Activated CD8-positive, alpha-beta T cell treated with anti-CD3 and anti-CD28 coated beads for 36 hours (primary cell): ENCODE data around the gene SORBS2. TPM values are rescaled to one million over a fixed set of nuclear protein-coding genes. Genes with fewer than 3 reads are reported as not detected.

Source experiments
- ATAC-seq: fragments of 200-7000 bp; cut with Tn5 transposase; one replicate; pipeline ENCODE4 v1.10.0; 2021; ENCODE audit warnings: mild to moderate bottlenecking, moderate library complexity
- CTCF ChIA-PET: fragments of 350-600 bp; sonication (Branson Sonifier 250); formaldehyde crosslinking; loops from one replicate; lab custom pipeline; 2021; ENCODE audit warnings: antibody characterized with exemption; lab: Charles Lee
- POLR2A ChIA-PET: fragments of 350-600 bp; sonication (Branson Sonifier 250); formaldehyde crosslinking; loops from one replicate; lab custom pipeline; 2021; ENCODE audit warnings: antibody characterized with exemption; lab: Charles Lee
- DNase-seq: peaks from one replicate; pipeline ENCODE4 v3.0.0-alpha.2; 2020
- H3K27ac Mint-ChIP-seq: one replicate; pipeline ENCODE4 v1.8.0; 2021; ENCODE audit warnings: mild to moderate bottlenecking, mixed read lengths
- H3K27me3 Mint-ChIP-seq: one replicate; pipeline ENCODE4 v1.8.0; 2021; ENCODE audit warnings: mixed read lengths
- H3K36me3 Mint-ChIP-seq: one replicate; pipeline ENCODE4 v1.8.0; 2021; ENCODE audit warnings: low read depth, mixed read lengths
- H3K4me1 Mint-ChIP-seq: one replicate; pipeline ENCODE4 v1.8.0; 2021; ENCODE audit warnings: low read depth, mixed read lengths
- H3K4me3 Mint-ChIP-seq: one replicate; pipeline ENCODE4 v1.8.0; 2021; ENCODE audit warnings: mild to moderate bottlenecking, moderate library complexity, mixed read lengths
- H3K9me3 Mint-ChIP-seq: one replicate; pipeline ENCODE4 v1.8.0; 2021; ENCODE audit warnings: mixed read lengths
- intact Hi-C: fragments of 100-400 bp; cut with micrococcal nuclease; formaldehyde crosslinking; loops from one replicate; pipeline ENCODE4 v1.10.0; 2022
- total RNA-seq, 2 experiments: library from RNA; stranded (reverse); gene quantifications; one replicate each; pipeline ENCODE4 v1.2.3, GENCODE V29; 2021
- TF ChIP-seq, protein P1 (sequence below): fragments of 200-600 bp; IDR thresholded peaks from one replicate; pipeline ENCODE4 v1.8.0; 2022; ENCODE audit warnings: antibody characterized with exemption, mild to moderate bottlenecking

SORBS2 gene
- total RNA-seq, 2 experiments from 2014 or later, result not detected

DNA sequence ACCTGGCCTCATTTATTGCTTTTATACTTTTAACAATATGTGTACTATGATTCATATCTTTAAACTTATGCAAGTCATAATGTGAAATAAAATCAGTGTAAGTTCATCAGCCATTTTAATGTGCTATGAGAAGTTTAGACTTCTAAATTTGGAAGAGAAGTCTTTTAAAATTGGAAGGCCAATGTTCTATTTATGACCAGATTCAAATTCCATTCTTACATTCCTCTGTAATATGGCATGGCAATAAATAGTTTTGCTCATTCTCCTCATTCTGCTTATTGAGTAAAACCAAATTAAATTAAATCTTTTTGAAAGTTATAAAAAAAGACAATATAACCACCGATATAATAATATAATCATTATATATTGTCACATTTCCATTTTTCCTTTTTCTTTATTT lies 126.2 kb downstream of the SORBS2 start:
- DNase-seq (no peak), ATAC-seq (no peak)
- ChIA-PET POLR2A (no interaction called here), CTCF (no interaction called here)
- TF ChIP-seq, protein P1, sequence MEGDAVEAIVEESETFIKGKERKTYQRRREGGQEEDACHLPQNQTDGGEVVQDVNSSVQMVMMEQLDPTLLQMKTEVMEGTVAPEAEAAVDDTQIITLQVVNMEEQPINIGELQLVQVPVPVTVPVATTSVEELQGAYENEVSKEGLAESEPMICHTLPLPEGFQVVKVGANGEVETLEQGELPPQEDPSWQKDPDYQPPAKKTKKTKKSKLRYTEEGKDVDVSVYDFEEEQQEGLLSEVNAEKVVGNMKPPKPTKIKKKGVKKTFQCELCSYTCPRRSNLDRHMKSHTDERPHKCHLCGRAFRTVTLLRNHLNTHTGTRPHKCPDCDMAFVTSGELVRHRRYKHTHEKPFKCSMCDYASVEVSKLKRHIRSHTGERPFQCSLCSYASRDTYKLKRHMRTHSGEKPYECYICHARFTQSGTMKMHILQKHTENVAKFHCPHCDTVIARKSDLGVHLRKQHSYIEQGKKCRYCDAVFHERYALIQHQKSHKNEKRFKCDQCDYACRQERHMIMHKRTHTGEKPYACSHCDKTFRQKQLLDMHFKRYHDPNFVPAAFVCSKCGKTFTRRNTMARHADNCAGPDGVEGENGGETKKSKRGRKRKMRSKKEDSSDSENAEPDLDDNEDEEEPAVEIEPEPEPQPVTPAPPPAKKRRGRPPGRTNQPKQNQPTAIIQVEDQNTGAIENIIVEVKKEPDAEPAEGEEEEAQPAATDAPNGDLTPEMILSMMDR, result no peak
- H3K27ac Mint-ChIP-seq, result no peak overlapping the region
- intact Hi-C loops, result no loop called here
- peaks cover 3% of the 10 kb centered on the region for H3K27me3 Mint-ChIP-seq
- no peaks in the 10 kb centered on the region for H3K9me3 Mint-ChIP-seq
- no peak overlapping the region for H3K4me3 Mint-ChIP-seq
- H3K4me1 Mint-ChIP-seq, result no peaks in the 10 kb centered on the region
- no peaks in the 10 kb centered on the region for H3K36me3 Mint-ChIP-seq

DNA sequence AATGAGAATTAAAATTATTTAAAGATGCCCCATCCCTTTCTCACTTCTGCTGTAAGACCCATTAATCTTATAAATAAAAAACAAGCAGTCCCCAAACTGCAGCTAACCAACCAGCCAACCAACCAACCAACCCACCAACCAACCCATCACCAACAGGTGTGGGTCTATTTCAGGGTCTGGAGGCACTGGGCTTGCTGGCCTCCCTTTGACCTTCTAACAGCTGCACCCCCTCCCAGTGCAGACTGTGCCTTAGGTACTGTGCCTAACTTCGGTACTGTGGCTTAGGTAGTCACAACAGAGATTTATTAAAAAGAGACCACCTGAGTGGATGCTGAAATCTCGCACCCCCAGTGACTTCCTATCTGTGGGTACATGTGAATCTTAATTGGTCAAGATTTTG lies 128.1 kb downstream of the SORBS2 start:
- H3K9me3 Mint-ChIP-seq, result no peaks in the 10 kb centered on the region
- intact Hi-C loops, result no loop called here
- peaks cover 3% of the 10 kb centered on the region for H3K27me3 Mint-ChIP-seq
- ATAC-seq, result no peak
- POLR2A ChIA-PET, result no interaction called here
- H3K36me3 Mint-ChIP-seq, result no peaks in the 10 kb centered on the region
- no peak overlapping the region for H3K27ac Mint-ChIP-seq
- CTCF ChIA-PET, result no interaction called here
- H3K4me3 Mint-ChIP-seq, result no peak overlapping the region
- H3K4me1 Mint-ChIP-seq, result no peaks in the 10 kb centered on the region
- no peak for DNase-seq
- TF ChIP-seq, protein P1, result no peak

DNA sequence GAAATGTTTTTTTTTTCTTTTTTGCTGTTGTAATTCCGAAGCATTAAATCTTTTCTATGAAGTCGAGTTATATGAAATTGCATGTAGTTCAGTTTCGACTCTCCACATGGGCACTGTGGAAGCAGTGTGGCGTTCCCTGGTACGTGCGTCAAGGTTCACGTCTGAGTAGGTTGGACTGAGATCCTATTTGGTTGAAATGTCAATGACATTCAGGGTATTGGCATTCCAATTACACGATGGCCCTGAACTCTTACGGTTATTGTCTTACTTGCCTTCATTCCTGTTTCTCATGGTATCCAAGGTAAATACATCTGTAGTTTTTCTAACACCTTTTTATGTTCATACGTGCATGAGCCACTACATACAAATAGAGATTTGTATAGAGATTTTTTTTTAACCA lies 128.8 kb downstream of the SORBS2 start:
- Mint-ChIP-seq H3K27me3 (peaks cover 3% of the 10 kb centered on the region), H3K27ac (no peak overlapping the region), H3K36me3 (no peaks in the 10 kb centered on the region), H3K9me3 (no peaks in the 10 kb centered on the region), H3K4me3 (no peak overlapping the region), H3K4me1 (no peaks in the 10 kb centered on the region)
- TF ChIP-seq, protein P1, result no peak
- ChIA-PET POLR2A (no interaction called here), CTCF (no interaction called here)
- DNase-seq, result no peak
- ATAC-seq, result no peak
- intact Hi-C loops, result no loop called here

DNA sequence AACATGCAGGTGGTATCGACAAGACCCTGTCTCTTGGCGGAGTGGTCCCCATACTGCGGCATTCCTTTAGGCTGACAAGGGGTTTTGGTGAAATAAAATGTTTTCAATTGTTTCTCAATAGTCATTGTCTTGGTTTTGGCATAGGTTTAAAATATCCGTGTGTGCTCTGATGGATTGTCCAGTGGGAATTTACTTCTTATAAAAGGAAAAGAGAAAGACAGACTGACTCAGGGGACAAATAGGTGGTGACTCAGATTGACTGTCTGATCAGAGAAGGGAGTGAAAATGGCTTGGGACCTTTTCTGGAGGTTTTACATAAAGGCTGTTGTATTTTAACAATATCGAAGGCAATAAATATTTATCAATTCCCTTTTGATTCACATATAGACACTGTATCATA lies 129.8 kb downstream of the SORBS2 start:
- ChIA-PET CTCF (no interaction called here), POLR2A (no interaction called here)
- Mint-ChIP-seq H3K9me3 (no peaks in the 10 kb centered on the region), H3K27ac (no peak overlapping the region), H3K4me3 (no peak overlapping the region), H3K36me3 (no peaks in the 10 kb centered on the region), H3K27me3 (peaks cover 1% of the 10 kb centered on the region), H3K4me1 (no peaks in the 10 kb centered on the region)
- TF ChIP-seq, protein P1, result no peak
- DNase-seq, result no peak
- intact Hi-C loops, result no loop called here
- no peak for ATAC-seq

DNA sequence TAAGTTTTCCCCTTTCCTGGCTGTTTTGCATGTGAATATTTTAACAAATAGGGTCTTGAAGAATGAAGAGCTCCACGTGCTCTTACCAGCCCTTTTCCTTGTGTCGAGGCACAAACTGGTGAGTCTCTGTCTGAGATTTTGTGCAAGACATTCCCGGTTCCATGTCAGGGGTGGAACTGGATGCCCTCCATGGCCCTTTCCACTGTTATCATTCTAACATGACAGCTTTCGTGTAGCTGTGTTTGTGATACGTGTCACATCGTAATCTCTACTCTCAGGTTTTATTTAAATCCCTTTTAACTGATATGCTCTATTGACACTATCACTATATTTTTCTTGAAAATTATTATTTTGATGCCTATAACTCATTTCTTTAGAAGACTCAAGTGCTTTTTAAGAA lies 130.4 kb downstream of the SORBS2 start:
- POLR2A ChIA-PET, result no interaction called here
- Mint-ChIP-seq H3K9me3 (no peaks in the 10 kb centered on the region), H3K4me3 (no peak overlapping the region), H3K27ac (no peak overlapping the region), H3K36me3 (no peaks in the 10 kb centered on the region), H3K4me1 (no peaks in the 10 kb centered on the region), H3K27me3 (peaks cover 4% of the 10 kb centered on the region)
- CTCF ChIA-PET, result no interaction called here
- TF ChIP-seq, protein P1, result no peak
- no peak for DNase-seq
- intact Hi-C loops, result no loop called here
- no peak for ATAC-seq
